Kasumi-1 (cell line): ENCODE measurements around the gene GMNC.
A peak's percentile ranks its signal among the peaks of the same experiment; 100 is the strongest.

ENCODE experiments used
- DNase-seq, 2 experiments: peaks; one replicate each; lab custom pipeline; 2025; lab: John Stamatoyannopoulos, UW

GMNC gene

DNA sequence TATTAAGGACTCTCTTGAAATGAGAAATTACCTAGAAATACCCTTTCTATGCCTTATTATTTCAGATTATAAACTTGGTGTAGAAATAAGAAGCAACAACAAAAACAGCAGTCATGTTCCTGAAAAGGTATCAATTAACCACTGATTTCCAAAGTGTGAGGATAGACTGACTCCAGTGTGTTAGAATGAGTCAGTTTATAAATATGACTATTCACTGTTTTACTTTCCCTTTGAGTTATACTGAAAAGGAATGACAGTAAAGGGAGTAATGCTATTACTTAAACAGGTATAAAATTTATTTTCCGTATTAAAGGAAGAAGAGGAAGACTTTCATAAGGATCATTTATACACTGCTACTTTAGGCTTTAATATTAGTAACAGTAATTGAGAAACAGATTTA is 12.9 kb downstream of the GMNC start:
- no peak for DNase-seq

GRCh38 chr3:190848870-190849269 is 13.6 kb downstream of the GMNC start:
- DNase-seq: no peak

- no peak for DNase-seq
These were observed 15.1 kb downstream of the GMNC start for GRCh38 chr3:190847436-190847835.

- DNase-seq: peak in 1 of 2 experiments; percentile 18
These were observed 22.3 kb downstream of the GMNC start for GRCh38 chr3:190840146-190840545.

DNA sequence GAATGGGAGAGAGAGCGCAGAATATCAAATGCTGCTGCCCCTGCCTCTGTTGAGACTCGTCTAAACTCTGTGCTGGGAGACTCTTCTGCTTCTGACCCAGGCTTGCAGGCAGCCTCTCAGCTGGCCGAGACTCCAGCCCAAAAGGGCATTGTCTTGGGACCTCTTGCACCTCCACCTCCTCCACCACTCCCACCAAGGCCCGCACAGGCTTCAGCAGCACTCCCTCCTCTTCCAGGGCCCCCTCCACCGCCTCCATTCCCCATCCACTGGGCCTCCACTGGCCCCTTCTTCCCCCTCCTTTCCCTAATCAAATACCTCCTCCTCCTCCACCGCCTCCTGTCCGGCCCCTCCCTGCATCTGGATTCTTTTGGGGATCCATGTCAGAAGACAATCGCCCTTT is 31.3 kb downstream of the GMNC start:
- DNase-seq: no peak

DNA sequence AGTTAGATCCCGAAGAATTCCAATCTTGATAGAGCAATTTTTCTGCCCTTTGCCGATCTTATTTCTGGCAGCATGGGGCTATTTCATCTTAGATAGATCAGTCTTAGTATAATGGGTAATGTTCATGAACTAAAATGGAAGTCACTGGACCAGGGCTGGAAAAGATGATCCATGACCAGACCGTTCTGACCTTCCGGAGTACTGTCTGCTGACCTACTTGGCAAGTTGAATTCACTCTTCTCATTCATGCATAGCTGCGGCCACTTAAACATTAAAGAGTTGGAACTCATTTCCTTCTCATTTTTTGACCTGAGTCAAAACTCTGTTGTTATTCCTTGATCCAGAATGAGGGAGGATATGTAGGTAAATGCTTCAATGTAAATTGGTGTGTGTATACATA is 32.5 kb downstream of the GMNC start:
- DNase-seq: no peak

DNA sequence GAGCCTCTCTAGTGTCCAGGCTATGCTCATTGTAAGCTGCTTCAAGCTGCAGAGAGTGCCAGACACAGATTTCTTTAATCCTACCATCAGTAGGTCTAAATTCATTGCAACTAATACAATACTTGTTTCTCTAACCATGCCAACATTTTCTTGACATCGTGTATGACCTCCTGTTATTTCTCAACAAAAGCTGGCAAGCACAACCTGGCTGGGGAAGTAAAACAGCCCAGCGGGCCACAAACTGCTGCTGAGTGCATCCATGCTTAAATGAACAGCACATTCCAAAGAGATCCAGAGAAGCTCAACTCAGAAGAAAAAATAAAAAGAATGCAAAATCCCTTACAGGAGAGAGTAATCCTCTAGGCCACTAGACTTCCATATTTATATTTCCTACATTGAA is 36.5 kb downstream of the GMNC start:
- no peak for DNase-seq

DNA sequence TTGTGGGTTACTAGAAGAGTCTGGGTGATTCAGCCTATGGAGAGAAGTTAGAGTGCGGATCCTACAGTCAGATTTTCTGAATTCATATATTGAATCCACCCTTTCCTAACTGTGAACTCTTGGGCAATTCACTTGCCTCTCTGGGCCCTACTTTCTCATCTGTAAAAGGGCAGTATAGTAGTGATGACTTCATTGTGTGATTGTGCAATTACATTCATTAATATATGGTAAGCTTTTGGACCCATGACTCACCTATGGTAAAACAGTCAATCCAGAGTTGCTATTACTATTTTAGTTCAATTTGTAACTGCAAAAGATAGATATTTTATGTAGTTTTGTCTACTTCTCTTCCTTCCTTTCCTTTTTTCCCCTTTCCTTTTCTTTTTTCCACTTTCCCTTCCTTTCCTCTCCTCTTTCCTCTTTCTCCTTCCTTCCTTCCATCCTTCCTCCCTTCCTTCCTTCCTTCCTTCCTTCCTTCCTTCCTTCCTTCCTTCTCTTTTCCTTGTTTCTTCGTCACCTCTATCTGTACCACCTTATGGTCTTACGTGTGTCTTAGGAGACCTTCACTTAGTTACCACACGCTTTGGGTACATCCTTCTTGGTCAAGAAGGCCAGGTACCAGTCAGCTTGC is 37.0 kb downstream of the GMNC start:
- no peak for DNase-seq

- DNase-seq: peak; percentile 71 to 78
These were observed 50.6 kb downstream of the GMNC start for GRCh38 chr3:190811775-190812480.

GRCh38 chr3:190810957-190811356 is 51.5 kb downstream of the GMNC start:
- no peak for DNase-seq

GRCh38 chr3:190809351-190809750 is 53.1 kb downstream of the GMNC start:
- no peak for DNase-seq

- no peak for DNase-seq
These were observed 54.6 kb downstream of the GMNC start for GRCh38 chr3:190807719-190808375.
